Hepatocyte (in vitro differentiated cells): ENCODE results near the gene IFIT3.

Experiments used
- EZH2 ChIP-seq: fragments of 200-600 bp; sonication (generic); IDR thresholded peaks from 2 replicates; pipeline ENCODE4 v1.6.1; 2016; ENCODE audit warnings: antibody characterized with exemption, mild to moderate bottlenecking, borderline replicate concordance
- EZH2phosphoT487 ChIP-seq: fragments of 200-600 bp; sonication (generic); IDR thresholded peaks from one replicate; pipeline ENCODE4 v1.6.1; 2018; ENCODE audit warnings: antibody characterized with exemption, mild to moderate bottlenecking, low read depth, moderate library complexity; ENCODE audit not compliant: unreplicated experiment, severe bottlenecking
- TF ChIP-seq, protein P1 (sequence below): fragments of 200-600 bp; sonication (generic); IDR thresholded peaks from 2 replicates; pipeline ENCODE4 v1.5.1; 2016; ENCODE audit warnings: antibody characterized with exemption, mild to moderate bottlenecking; ENCODE audit not compliant: poor library complexity

DNA sequence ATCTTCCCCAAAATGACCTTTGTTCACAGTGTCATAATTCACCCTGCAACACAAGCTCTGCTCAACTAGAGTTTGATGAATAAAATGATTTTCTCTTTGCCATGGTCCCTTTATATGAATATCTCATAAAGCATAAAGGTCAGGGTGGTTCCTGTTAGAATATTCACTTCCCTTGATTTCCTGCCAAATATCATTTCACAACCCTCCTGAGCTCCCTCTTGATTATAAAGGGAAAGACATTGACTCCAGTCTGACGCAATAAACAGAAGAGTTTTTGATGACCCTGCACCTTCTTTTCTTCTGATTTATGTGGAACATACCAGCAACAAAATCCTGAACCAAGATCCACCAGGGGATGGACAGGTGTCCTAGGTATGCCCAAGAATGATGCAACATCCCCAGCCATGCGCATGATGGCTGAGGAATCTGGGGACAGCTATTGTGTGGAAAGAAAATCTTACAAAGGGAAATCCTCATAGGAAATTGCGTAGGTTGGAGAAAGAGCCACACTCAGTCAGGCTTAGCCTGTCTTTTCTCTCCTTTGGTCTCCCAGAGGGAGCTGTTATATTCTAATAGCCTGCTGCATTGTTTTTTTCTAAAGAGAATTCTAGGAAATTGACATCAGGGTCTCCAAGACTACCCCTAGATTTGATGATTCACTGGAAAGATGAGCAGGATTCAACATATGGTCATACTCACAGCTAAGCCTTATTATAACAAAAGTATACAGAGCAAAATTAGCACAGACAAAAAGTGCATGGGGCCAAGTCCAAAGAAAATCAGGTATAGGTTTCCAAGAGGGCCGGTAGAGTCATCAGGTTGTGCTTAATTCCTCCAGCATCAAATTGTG, 18.8 kb downstream of the IFIT3 start:
- TF ChIP-seq, protein P1, sequence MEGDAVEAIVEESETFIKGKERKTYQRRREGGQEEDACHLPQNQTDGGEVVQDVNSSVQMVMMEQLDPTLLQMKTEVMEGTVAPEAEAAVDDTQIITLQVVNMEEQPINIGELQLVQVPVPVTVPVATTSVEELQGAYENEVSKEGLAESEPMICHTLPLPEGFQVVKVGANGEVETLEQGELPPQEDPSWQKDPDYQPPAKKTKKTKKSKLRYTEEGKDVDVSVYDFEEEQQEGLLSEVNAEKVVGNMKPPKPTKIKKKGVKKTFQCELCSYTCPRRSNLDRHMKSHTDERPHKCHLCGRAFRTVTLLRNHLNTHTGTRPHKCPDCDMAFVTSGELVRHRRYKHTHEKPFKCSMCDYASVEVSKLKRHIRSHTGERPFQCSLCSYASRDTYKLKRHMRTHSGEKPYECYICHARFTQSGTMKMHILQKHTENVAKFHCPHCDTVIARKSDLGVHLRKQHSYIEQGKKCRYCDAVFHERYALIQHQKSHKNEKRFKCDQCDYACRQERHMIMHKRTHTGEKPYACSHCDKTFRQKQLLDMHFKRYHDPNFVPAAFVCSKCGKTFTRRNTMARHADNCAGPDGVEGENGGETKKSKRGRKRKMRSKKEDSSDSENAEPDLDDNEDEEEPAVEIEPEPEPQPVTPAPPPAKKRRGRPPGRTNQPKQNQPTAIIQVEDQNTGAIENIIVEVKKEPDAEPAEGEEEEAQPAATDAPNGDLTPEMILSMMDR = no peak
- TF ChIP-seq EZH2 (no peak), EZH2phosphoT487 (no peak)
